T-helper 17 cell (primary cell): ENCODE data around the gene CYYR1. TPM values are rescaled to one million over a fixed set of nuclear protein-coding genes. Genes with fewer than 3 reads are reported as not detected.

Experiments used
- ATAC-seq: fragments of 150-1000 bp; cut with Tn5 transposase; 2 replicates; pipeline ENCODE4 v1.10.0; 2021; ENCODE audit warnings: mild to moderate bottlenecking, moderate library complexity
- DNase-seq, 3 donors: peaks; one replicate each; pipeline versions ENCODE4 v3.0.0 to v3.0.0-alpha.2; 2020 to 2021
- H3K9me3 ChIP-seq: one replicate; pipeline ENCODE4 v1.7.0; 2013; ENCODE audit warnings: low read length, mild to moderate bottlenecking; ENCODE audit not compliant: control insufficient read depth, poor library complexity, severe bottlenecking
- H3K27ac Mint-ChIP-seq: one replicate; pipeline ENCODE4 v1.8.0; 2022; ENCODE audit warnings: mild to moderate bottlenecking, moderate library complexity, mixed read lengths
- H3K27me3 Mint-ChIP-seq: one replicate; pipeline ENCODE4 v1.8.0; 2022; ENCODE audit warnings: mixed read lengths
- H3K36me3 Mint-ChIP-seq: one replicate; pipeline ENCODE4 v1.8.0; 2022; ENCODE audit warnings: low read depth, mixed read lengths
- H3K4me1 Mint-ChIP-seq: one replicate; pipeline ENCODE4 v1.8.0; 2022; ENCODE audit warnings: mild to moderate bottlenecking, mixed read lengths
- H3K4me3 Mint-ChIP-seq: one replicate; pipeline ENCODE4 v1.8.0; 2022; ENCODE audit warnings: mild to moderate bottlenecking, moderate library complexity, mixed read lengths
- total RNA-seq, 4 donors: library from RNA in 2 of 4; stranded (reverse) in 2 of 4; gene quantifications; one replicate each; pipeline ENCODE4 v1.2.3 and lab custom pipeline; 2022 to 2026

CYYR1 gene
- total RNA-seq, 2 donors from 2014 or later, result not detected

DNA sequence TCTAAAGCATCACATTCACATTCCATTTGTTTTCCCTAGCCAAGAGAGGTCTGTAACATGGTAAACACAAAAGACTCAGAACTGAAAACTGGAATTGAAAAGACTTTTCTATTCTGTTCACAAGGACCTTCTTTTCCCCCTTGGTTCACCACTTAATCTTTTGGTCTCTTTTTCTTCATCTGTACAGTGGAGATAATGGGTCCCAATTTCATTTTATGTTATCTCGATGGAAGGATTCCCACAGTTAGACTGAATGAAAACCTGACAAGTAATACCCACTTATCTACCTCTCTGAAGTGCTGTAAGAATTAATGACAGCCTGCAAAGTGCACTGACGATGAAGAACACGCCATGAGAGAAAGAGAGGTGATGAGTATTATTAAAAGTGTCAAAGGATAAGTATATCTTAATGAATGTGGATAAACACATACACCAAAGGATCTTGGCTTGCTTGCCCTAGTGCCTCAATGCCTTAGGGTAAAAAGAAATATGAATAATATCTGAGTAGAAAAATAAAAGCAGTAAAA is 71.5 kb downstream of the CYYR1 start:
- DNase-seq (no peak), ATAC-seq (no peak)
- Mint-ChIP-seq H3K27ac (no peak overlapping the region), H3K4me3 (no peak overlapping the region), H3K4me1 (no peaks in the 10 kb centered on the region), H3K36me3 (no peaks in the 10 kb centered on the region), H3K27me3 (no peaks in the 10 kb centered on the region)
- no peaks in the 10 kb centered on the region for H3K9me3 ChIP-seq

DNA sequence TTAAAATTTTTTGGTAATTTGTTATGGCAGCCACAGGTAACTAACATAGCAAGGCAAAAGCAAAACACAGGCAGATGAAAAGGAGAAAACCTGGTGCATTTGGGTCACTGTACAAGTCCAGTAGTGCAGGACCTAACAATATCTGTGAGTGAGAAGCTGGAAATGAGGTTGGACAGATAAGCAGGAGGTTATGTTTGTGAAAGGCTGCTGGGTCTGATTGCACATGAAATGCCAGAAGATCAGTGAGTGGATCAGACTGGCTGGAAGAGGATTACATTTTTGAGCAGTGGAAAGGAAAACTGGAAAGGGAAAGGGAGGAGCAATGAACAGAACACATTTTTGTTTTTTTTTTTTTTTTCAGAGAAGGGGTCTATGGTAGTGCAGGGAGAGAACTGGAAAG is 73.6 kb downstream of the CYYR1 start:
- ATAC-seq (no peak), DNase-seq (no peak)
- no peak overlapping the region for H3K4me3 Mint-ChIP-seq
- H3K27me3 Mint-ChIP-seq, result no peaks in the 10 kb centered on the region
- H3K27ac Mint-ChIP-seq, result no peak overlapping the region
- H3K4me1 Mint-ChIP-seq, result no peaks in the 10 kb centered on the region
- H3K36me3 Mint-ChIP-seq, result no peaks in the 10 kb centered on the region
- H3K9me3 ChIP-seq, result no peaks in the 10 kb centered on the region

DNA sequence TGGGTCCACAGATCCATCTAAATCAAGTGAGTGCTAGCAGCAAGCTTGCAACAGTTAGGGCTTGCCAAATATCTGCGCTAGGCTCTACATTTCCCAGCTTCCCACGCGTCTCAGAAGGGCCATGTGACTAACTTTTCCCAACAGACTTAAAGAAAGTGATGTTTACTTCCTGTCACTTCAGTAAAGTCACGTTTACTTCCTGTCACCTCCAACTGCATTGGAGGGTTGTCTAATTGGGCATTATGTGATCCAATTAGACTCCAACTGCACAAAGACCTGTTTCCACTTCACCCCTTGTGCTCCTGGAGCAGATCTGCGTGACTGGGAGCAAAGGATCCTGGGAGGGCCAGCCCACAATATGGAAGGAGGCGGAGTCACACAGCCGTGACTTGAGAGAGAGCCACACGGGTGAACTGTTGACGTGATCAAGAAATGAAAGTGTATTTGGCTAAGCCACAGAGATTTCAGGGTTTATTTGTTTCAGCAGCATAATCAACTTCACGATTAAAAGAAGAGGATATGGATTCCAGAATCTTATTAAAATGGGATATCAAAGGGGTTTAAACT is 77.7 kb downstream of the CYYR1 start:
- no peaks in the 10 kb centered on the region for H3K9me3 ChIP-seq
- DNase-seq, result no peak
- no peak for ATAC-seq
- Mint-ChIP-seq H3K4me3 (no peak overlapping the region), H3K36me3 (no peaks in the 10 kb centered on the region), H3K27ac (no peak overlapping the region), H3K4me1 (no peaks in the 10 kb centered on the region), H3K27me3 (no peaks in the 10 kb centered on the region)

DNA sequence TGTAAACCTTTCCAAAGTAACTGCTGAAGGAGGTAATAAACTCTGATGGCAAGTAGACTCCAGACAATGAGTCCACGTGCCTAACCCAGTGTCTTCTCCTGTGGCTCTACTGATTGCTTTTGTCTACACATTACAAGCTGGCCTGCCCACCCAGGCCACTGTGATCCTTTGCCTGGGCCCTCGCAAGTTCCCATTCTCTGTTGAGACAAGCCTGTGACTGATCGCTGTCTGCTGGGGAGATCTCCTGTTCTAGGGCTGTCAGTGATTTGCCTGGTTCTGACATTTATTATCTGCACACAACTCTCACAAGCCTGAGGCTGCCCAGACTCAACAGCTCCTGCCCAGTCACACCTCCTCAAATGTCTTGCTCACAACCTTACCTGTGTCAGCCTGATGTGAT is 81.4 kb downstream of the CYYR1 start:
- Mint-ChIP-seq H3K36me3 (no peaks in the 10 kb centered on the region), H3K4me3 (no peak overlapping the region)
- ATAC-seq, result no peak

DNA sequence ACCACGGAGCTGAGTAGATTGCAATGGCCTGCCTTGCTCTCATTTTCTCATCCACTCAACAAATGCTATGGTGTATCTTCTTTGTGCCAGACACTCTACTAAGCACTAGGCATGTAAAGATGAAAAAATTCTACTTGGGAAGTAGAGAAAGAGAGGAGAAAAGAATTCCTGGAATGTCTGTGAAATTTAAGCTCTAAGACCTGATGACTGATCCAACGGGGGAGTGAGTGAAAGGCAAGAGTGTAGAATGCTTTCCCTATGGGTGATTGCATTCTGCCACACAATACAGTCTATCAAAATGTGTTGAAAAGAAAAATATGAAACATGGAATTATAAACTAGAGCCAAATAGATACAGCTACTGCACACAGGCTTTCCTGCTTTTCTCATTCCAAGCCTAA is 82.3 kb downstream of the CYYR1 start:
- no peak for DNase-seq
- H3K4me3 Mint-ChIP-seq, result no peak overlapping the region
- H3K4me1 Mint-ChIP-seq, result no peaks in the 10 kb centered on the region
- no peak overlapping the region for H3K27ac Mint-ChIP-seq
- no peaks in the 10 kb centered on the region for H3K36me3 Mint-ChIP-seq
- H3K27me3 Mint-ChIP-seq, result no peaks in the 10 kb centered on the region
- no peak for ATAC-seq
- H3K9me3 ChIP-seq, result no peaks in the 10 kb centered on the region

More for the DNA sequence above, 81.4 kb downstream of the CYYR1 start:
- H3K9me3 ChIP-seq, result no peaks in the 10 kb centered on the region
- no peak for DNase-seq
- Mint-ChIP-seq H3K27ac (no peak overlapping the region), H3K4me1 (no peaks in the 10 kb centered on the region), H3K27me3 (no peaks in the 10 kb centered on the region)

DNA sequence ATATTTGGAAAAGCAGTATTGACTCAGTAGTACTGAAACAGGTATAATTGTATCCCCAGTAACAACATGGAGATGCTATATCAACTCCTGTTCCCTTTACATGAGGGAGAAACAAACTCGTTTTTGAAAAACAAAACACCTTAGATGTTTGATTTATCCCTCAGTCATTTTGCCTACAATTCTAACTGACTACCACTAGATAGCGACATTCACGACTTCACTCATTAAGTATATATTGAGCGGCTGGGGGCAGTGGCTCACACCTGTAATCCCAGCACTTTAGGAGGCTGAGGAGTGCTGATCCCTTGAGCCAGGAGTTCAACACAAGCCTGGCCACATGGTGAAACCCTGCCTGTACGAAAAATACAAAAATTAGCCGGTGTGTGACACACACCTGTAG is 83.3 kb downstream of the CYYR1 start:
- DNase-seq (no peak), ATAC-seq (no peak)
- Mint-ChIP-seq H3K36me3 (no peaks in the 10 kb centered on the region), H3K4me3 (no peak overlapping the region), H3K27ac (no peak overlapping the region), H3K4me1 (no peaks in the 10 kb centered on the region), H3K27me3 (no peaks in the 10 kb centered on the region)
- H3K9me3 ChIP-seq, result no peaks in the 10 kb centered on the region

DNA sequence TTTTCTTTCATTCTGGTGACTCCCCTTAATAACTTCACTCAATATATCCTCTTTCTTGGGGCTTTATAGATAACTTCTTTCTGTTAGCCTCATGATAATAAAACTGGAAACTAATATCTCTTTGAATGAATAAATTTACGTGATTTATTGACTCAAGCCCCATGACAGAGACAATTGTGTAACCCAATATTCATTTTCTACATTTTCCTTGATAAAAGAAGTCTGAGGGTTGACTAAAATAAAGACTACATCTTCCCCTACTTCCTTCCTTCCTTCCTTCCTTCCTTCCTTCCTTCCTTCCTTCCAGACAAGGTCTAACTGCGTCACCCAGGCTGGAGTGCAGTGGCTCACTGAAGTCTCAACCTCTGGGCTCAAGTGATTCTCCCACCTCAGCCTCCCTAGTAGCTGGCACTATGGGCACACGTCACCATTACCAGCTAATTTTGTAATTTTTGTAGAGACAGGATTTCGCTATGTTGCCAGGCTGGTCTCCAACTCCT is 85.1 kb downstream of the CYYR1 start:
- ATAC-seq, result no peak
- Mint-ChIP-seq H3K4me3 (no peak overlapping the region), H3K27ac (no peak overlapping the region), H3K36me3 (no peaks in the 10 kb centered on the region), H3K27me3 (no peaks in the 10 kb centered on the region), H3K4me1 (no peaks in the 10 kb centered on the region)
- DNase-seq, result no peak
- H3K9me3 ChIP-seq, result no peaks in the 10 kb centered on the region

DNA sequence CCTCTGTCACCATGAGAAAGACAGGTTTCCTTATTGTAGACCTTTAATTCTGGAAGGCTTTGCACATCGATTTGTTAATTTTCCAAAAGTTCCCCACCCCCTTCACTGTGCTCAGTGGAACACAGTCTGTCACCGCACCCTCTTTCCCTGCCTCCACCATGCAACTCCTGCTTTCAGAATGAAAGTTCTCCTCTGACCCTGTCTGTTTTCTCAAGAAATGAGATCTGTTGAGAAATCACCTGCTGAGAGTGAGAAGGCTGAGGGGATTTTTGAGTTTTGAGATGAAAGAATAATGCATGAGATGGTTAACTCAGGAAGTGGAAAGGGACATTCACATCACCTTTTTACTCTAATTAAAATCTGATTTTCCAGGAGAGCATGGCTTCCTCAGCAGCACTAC is 99.6 kb downstream of the CYYR1 start:
- Mint-ChIP-seq H3K27me3 (no peaks in the 10 kb centered on the region), H3K4me3 (no peak overlapping the region), H3K27ac (no peak overlapping the region), H3K36me3 (no peaks in the 10 kb centered on the region), H3K4me1 (no peaks in the 10 kb centered on the region)
- DNase-seq (no peak), ATAC-seq (no peak)
- H3K9me3 ChIP-seq, result no peaks in the 10 kb centered on the region

DNA sequence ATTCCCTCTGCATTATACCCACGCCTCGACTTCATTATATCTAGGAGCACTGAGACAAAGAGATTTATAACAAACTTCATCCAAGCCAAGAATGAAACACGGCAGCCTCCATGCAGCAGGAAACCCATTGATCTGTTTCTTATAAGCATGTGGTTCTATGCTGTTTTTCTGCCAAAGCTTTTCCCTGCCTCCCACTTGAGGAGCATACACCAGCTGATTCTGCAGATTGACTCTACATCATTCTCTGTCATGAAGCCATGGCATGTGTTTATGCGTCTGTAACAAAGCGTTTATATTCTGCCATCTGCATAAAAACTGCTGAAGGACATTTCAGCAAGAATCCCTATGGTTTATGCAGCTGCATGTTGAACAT is 102.0 kb downstream of the CYYR1 start:
- Mint-ChIP-seq H3K27me3 (no peaks in the 10 kb centered on the region), H3K4me1 (no peaks in the 10 kb centered on the region), H3K27ac (no peak overlapping the region), H3K36me3 (no peaks in the 10 kb centered on the region), H3K4me3 (no peak overlapping the region)
- ATAC-seq (no peak), DNase-seq (no peak)
- no peaks in the 10 kb centered on the region for H3K9me3 ChIP-seq

DNA sequence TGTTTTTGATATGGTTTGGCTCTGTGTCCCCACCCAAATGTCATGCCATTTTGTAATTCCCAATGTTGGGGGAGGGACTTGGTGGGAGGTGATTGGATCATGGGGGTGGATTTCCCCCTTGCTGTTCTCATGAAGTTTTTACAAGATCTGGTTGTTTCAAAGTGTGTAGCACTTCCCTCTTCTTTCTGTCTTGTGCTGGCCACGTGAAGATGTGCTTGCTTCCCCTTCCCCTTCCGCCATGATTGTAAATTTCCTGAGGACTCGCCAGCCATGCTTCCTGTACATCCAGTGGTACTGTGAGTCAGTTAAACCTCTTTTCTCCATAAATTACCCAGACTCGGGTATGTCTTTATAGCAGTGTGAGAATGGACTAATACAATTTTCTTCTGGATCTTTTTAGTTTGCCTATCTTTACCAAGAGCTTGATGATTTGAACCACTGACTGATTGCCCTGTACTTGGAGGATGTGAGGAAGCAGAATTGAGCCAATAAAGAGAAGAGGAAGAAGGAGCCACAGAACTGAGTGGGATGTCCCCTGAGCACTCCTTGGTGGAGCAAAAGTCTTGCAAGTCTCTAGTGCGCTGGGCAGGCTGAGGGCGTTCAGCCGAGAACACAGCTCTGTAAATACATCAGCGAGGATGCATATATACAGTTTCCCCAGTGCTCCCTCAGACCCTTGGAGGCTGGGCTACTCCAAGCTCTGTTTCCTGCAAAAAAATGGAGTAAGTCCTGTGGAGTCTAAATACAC is 102.6 kb downstream of the CYYR1 start:
- Mint-ChIP-seq H3K36me3 (no peaks in the 10 kb centered on the region), H3K27me3 (no peaks in the 10 kb centered on the region), H3K27ac (no peak overlapping the region), H3K4me1 (no peaks in the 10 kb centered on the region), H3K4me3 (no peak overlapping the region)
- ATAC-seq (no peak), DNase-seq (no peak)
- no peaks in the 10 kb centered on the region for H3K9me3 ChIP-seq

DNA sequence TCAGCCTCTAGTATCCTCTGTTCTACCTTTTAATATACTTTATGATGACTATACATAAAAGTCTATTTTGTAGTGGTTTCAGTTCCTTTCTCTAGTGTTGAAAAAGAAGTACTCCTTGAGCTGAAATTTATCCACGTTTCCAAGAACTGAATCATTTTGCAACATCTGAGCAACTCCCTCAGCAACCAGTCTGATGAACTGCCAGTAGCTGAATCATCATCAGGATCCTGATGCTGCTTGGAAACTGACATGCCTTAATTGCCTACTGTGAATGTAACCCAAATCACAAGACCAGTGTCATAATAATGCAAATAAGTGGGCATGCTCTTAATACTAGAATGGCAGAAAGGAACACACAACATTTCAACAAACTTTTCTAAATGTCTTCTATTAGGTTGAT is 103.3 kb downstream of the CYYR1 start:
- Mint-ChIP-seq H3K27me3 (no peaks in the 10 kb centered on the region), H3K4me3 (no peak overlapping the region), H3K4me1 (no peaks in the 10 kb centered on the region), H3K27ac (no peak overlapping the region), H3K36me3 (no peaks in the 10 kb centered on the region)
- DNase-seq, result no peak
- ATAC-seq, result no peak
- H3K9me3 ChIP-seq, result no peaks in the 10 kb centered on the region

DNA sequence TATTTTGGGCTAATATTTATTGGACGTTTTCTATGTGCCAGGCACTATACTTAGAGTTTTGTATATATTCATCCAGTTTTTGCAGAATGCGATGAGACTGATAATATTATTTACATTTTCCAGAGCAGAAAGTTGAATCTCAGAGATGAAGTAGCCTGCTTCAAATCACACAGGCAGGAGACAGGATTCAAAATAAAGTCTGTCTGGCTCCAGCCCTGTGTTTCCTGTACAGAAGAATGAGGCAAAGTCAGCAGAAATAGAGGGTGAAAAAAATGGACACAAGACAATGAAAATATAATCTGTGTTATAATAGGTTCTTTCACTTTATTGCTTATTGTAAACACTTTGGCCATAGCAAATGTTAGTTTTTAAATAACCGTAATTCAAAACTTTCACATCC is 107.2 kb downstream of the CYYR1 start:
- no peak for ATAC-seq

DNA sequence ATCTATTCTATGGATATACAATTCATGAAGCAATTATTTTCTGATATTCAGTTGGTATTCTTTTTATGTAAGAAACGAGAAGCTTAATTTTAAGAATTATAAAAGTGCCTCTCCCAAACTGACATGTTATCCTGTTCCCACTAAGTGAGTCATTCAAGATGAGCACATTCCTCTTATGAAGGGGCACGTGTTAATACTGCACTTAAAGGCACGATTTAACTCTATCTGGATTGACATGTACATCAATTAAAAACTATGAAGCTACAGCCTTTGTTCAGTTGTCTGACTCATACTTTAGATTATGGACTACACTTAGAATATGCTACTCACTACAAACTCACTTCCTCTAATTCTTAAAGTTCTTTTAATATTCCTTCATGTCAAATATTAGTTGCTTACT is 111.6 kb downstream of the CYYR1 start:
- no peaks in the 10 kb centered on the region for H3K9me3 ChIP-seq
- H3K4me3 Mint-ChIP-seq, result no peak overlapping the region
- H3K36me3 Mint-ChIP-seq, result no peaks in the 10 kb centered on the region
- H3K27me3 Mint-ChIP-seq, result no peaks in the 10 kb centered on the region
- H3K4me1 Mint-ChIP-seq, result no peaks in the 10 kb centered on the region
- DNase-seq, result no peak
- no peak overlapping the region for H3K27ac Mint-ChIP-seq
- no peak for ATAC-seq

More for the DNA sequence above, 107.2 kb downstream of the CYYR1 start:
- H3K4me1 Mint-ChIP-seq, result no peaks in the 10 kb centered on the region
- DNase-seq, result no peak
- H3K36me3 Mint-ChIP-seq, result no peaks in the 10 kb centered on the region
- no peak overlapping the region for H3K27ac Mint-ChIP-seq
- no peaks in the 10 kb centered on the region for H3K9me3 ChIP-seq
- H3K27me3 Mint-ChIP-seq, result no peaks in the 10 kb centered on the region
- H3K4me3 Mint-ChIP-seq, result no peak overlapping the region

DNA sequence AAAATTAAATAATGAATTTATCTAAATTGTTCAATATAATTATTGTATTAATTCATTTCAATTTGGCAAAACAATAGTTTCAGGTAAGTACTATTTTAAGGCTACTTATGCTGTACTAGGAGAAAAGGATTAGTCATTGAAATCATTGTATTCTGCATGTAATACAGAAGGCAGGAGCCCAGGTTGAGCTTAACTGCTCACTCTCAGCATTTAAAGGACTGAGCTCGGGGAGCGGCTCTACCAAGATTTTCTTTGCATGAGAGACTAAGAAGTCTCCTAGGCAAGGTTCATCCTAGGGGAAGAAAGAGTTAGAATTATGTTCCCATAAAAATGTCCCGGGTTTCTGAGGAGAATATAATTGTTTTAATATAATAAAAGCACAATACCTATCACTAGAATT is 112.5 kb downstream of the CYYR1 start:
- no peak overlapping the region for H3K27ac Mint-ChIP-seq
- no peak for ATAC-seq
- no peaks in the 10 kb centered on the region for H3K9me3 ChIP-seq
- no peak overlapping the region for H3K4me3 Mint-ChIP-seq
- DNase-seq, result no peak
- H3K27me3 Mint-ChIP-seq, result no peaks in the 10 kb centered on the region
- no peaks in the 10 kb centered on the region for H3K36me3 Mint-ChIP-seq
- H3K4me1 Mint-ChIP-seq, result no peaks in the 10 kb centered on the region
